Measurements from ENCODE around the gene AKIRIN1. TPM values are rescaled to one million over a fixed set of nuclear protein-coding genes. Genes with fewer than 3 reads are reported as not detected.
"Not testable (repeated sequence)": the region's sequence is repeated elsewhere in the genome, so short reads cannot be mapped to it uniquely, and the experiment has no call there.

AKIRIN1 gene
- total and polyA plus RNA-seq, 2 donors (not counting 1 experiment from before 2014, with no cell fraction given) = 41.0 to 66.7 TPM

GRCh38 chr1:38973659-38974437, 17.2 kb upstream of the AKIRIN1 start:
- Histone ChIP-seq H3K4me1 (ENCODE audit: control insufficient read depth, extremely low read depth, insufficient read depth, low read length) (no peaks in the 10 kb centered on the region), H3K27me3 (ENCODE audit: control insufficient read depth, insufficient read depth, low read length) (no peaks in the 10 kb centered on the region), H3K4me2 (ENCODE audit: extremely low read depth, insufficient read depth, low read length) (no peak overlapping the region), H3K27ac (ENCODE audit: insufficient read depth, low read length) (no peak overlapping the region), H3K36me3 (ENCODE audit: control insufficient read depth, insufficient read depth, low read length) (no peaks in the 10 kb centered on the region), H3K4me3 (replicated peaks in 1 of 4; ENCODE audit: control extremely low read depth in 1 of 4, insufficient read depth in 1 of 4, low read depth in 3 of 4, low read length in 4 of 4) (no peak overlapping the region), H3K9ac (ENCODE audit: insufficient read depth, low read length) (no peak overlapping the region), H3K79me2 (ENCODE audit: control insufficient read depth, insufficient read depth, low read length) (no peaks in the 10 kb centered on the region), H3K9me3 (ENCODE audit: control insufficient read depth, insufficient read depth, low read depth, low read length) (no peaks in the 10 kb centered on the region), H4K20me1 (ENCODE audit: control insufficient read depth, extremely low read depth, insufficient read depth, low read length) (no peaks in the 10 kb centered on the region), H2AFZ (ENCODE audit: low read length) (no peak overlapping the region)
- TF ChIP-seq EZH2 (IDR thresholded peaks at IDR 0.05; ENCODE audit: low read length, missing control alignments) (no peak), CTCF (conservative IDR thresholded peaks at IDR 0.05 in 1 of 2, IDR thresholded peaks at IDR 0.05 in 1 of 2; ENCODE audit: low read depth in 1 of 2, low read length in 2 of 2) (no peak)
- no peak for DNase-seq (ENCODE audit: low read depth in 2 of 2)

- not testable (repeated sequence) for H2AFZ ChIP-seq (ENCODE audit: low read length); DNase-seq (ENCODE audit: low read depth in 2 of 2); H3K4me3 ChIP-seq (replicated peaks in 1 of 4; ENCODE audit: control extremely low read depth in 1 of 4, insufficient read depth in 1 of 4, low read depth in 3 of 4, low read length in 4 of 4); H3K27ac ChIP-seq (ENCODE audit: insufficient read depth, low read length); H3K27me3 ChIP-seq (ENCODE audit: control insufficient read depth, insufficient read depth, low read length); H3K9me3 ChIP-seq (ENCODE audit: control insufficient read depth, insufficient read depth, low read depth, low read length); H3K9ac ChIP-seq (ENCODE audit: insufficient read depth, low read length); H3K4me2 ChIP-seq (ENCODE audit: extremely low read depth, insufficient read depth, low read length); H3K79me2 ChIP-seq (ENCODE audit: control insufficient read depth, insufficient read depth, low read length); H3K4me1 ChIP-seq (ENCODE audit: control insufficient read depth, extremely low read depth, insufficient read depth, low read length); H3K36me3 ChIP-seq (ENCODE audit: control insufficient read depth, insufficient read depth, low read length); H4K20me1 ChIP-seq (ENCODE audit: control insufficient read depth, extremely low read depth, insufficient read depth, low read length)
These were observed 13.5 kb upstream of the AKIRIN1 start for GRCh38 chr1:38977399-38978244.

- not testable (repeated sequence) for H3K4me3 ChIP-seq (replicated peaks in 1 of 4; ENCODE audit: control extremely low read depth in 1 of 4, insufficient read depth in 1 of 4, low read depth in 3 of 4, low read length in 4 of 4); H3K9ac ChIP-seq (ENCODE audit: insufficient read depth, low read length); H3K79me2 ChIP-seq (ENCODE audit: control insufficient read depth, insufficient read depth, low read length); H2AFZ ChIP-seq (ENCODE audit: low read length); H4K20me1 ChIP-seq (ENCODE audit: control insufficient read depth, extremely low read depth, insufficient read depth, low read length); H3K36me3 ChIP-seq (ENCODE audit: control insufficient read depth, insufficient read depth, low read length); H3K9me3 ChIP-seq (ENCODE audit: control insufficient read depth, insufficient read depth, low read depth, low read length); DNase-seq (ENCODE audit: low read depth in 2 of 2); H3K4me2 ChIP-seq (ENCODE audit: extremely low read depth, insufficient read depth, low read length); H3K27ac ChIP-seq (ENCODE audit: insufficient read depth, low read length); H3K4me1 ChIP-seq (ENCODE audit: control insufficient read depth, extremely low read depth, insufficient read depth, low read length); H3K27me3 ChIP-seq (ENCODE audit: control insufficient read depth, insufficient read depth, low read length)
These were observed 12.9 kb upstream of the AKIRIN1 start for GRCh38 chr1:38978245-38978542.

- H4K20me1 ChIP-seq (ENCODE audit: control insufficient read depth, extremely low read depth, insufficient read depth, low read length); H3K9ac ChIP-seq (ENCODE audit: insufficient read depth, low read length); DNase-seq (ENCODE audit: low read depth in 2 of 2); H3K36me3 ChIP-seq (ENCODE audit: control insufficient read depth, insufficient read depth, low read length); H3K4me3 ChIP-seq (replicated peaks in 1 of 4; ENCODE audit: control extremely low read depth in 1 of 4, insufficient read depth in 1 of 4, low read depth in 3 of 4, low read length in 4 of 4); H3K79me2 ChIP-seq (ENCODE audit: control insufficient read depth, insufficient read depth, low read length); H2AFZ ChIP-seq (ENCODE audit: low read length); H3K4me2 ChIP-seq (ENCODE audit: extremely low read depth, insufficient read depth, low read length); H3K4me1 ChIP-seq (ENCODE audit: control insufficient read depth, extremely low read depth, insufficient read depth, low read length); H3K9me3 ChIP-seq (ENCODE audit: control insufficient read depth, insufficient read depth, low read depth, low read length); H3K27me3 ChIP-seq (ENCODE audit: control insufficient read depth, insufficient read depth, low read length); H3K27ac ChIP-seq (ENCODE audit: insufficient read depth, low read length): not testable (repeated sequence)
These were observed 11.7 kb upstream of the AKIRIN1 start for GRCh38 chr1:38979380-38979779.

Measured in fibroblast of lung (primary cell).